HL-60 (cell line): ENCODE data around the gene LAMA5.

Source experiments
- DNase-seq, 2 experiments: peaks; one replicate each; pipeline ENCODE4 v3.0.0-alpha.2; 2010 to 2020; ENCODE audit warnings: low read depth in 1 of 2, low spot score in 1 of 2
- H3K27ac ChIP-seq: fragments of 250-450 bp; sonication (Bioruptor Pico); replicated peaks from 2 replicates; pipeline ENCODE4 v1.5.1; 2020; ENCODE audit warnings: mild to moderate bottlenecking, moderate library complexity
- H3K27me3 ChIP-seq: fragments of 250-450 bp; sonication (Bioruptor Pico); 2 replicates; pipeline ENCODE4 v1.5.1; 2021; ENCODE audit warnings: mild to moderate bottlenecking, moderate library complexity; ENCODE audit not compliant: insufficient read depth, poor library complexity, severe bottlenecking
- H3K4me3 ChIP-seq: replicated peaks from 2 replicates; pipeline ENCODE4 v1.5.1; 2011; ENCODE audit warnings: mild to moderate bottlenecking, control low read depth, low read length; ENCODE audit not compliant: insufficient read depth
- GABPA ChIP-seq: IDR thresholded peaks from 2 replicates; pipeline ENCODE4 v1.6.1; 2012; ENCODE audit warnings: low read depth
- POLR2AphosphoS5 ChIP-seq: IDR thresholded peaks from 2 replicates; pipeline ENCODE4 v1.6.1; 2012; ENCODE audit warnings: low read depth
- REST ChIP-seq: IDR thresholded peaks from 2 replicates; pipeline ENCODE4 v1.6.1; 2012; ENCODE audit warnings: low read depth; ENCODE audit not compliant: insufficient replicate concordance
- SPI1 ChIP-seq: IDR thresholded peaks from 2 replicates; pipeline ENCODE4 v1.6.1; 2012; ENCODE audit warnings: low read depth, mild to moderate bottlenecking, borderline replicate concordance
- TF ChIP-seq, protein P1 (sequence below): IDR thresholded peaks from one replicate; pipeline ENCODE4 v1.5.1; 2011; ENCODE audit warnings: low read length, control low read depth, inconsistent platforms; ENCODE audit not compliant: insufficient read depth

The LAMA5 gene

GRCh38 chr20:62378215-62378614, 11.1 kb upstream of the LAMA5 start:
- TF ChIP-seq POLR2AphosphoS5 (no peak), SPI1 (no peak), REST (no peak)
- TF ChIP-seq, protein P1, sequence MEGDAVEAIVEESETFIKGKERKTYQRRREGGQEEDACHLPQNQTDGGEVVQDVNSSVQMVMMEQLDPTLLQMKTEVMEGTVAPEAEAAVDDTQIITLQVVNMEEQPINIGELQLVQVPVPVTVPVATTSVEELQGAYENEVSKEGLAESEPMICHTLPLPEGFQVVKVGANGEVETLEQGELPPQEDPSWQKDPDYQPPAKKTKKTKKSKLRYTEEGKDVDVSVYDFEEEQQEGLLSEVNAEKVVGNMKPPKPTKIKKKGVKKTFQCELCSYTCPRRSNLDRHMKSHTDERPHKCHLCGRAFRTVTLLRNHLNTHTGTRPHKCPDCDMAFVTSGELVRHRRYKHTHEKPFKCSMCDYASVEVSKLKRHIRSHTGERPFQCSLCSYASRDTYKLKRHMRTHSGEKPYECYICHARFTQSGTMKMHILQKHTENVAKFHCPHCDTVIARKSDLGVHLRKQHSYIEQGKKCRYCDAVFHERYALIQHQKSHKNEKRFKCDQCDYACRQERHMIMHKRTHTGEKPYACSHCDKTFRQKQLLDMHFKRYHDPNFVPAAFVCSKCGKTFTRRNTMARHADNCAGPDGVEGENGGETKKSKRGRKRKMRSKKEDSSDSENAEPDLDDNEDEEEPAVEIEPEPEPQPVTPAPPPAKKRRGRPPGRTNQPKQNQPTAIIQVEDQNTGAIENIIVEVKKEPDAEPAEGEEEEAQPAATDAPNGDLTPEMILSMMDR: no peak
- Histone ChIP-seq H3K4me3 (no peak overlapping the region), H3K27ac (no peak overlapping the region), H3K27me3 (no peaks in the 10 kb centered on the region)
- DNase-seq: no peak

DNA sequence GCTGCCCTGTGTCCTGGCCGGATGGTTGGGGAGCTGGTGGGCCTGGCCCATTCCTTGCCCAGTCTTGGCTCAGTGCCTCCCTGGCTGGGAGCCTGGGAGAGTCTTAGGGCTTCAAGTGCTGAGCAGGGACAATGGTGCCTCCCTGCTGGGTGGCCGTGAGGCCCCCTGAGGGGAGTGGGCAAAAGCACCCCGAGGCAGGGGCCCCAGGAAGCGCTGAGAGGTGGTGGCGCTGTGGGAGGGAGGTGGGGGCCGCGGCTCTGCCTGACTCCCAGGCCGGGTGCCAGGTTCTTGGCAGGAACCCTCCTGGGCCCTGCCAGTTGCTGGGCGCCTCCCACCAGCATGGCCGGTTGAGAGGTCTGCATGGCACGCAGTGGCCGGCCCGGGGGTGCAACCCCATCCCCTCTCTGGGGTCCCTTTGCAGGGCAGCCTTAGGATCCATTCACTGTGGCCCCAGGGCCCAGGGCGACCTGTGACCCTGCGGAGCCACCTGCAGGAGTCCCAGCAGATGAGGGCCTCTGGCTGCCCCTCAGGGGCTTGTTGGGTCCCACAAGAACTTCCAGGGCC, 10.6 kb upstream of the LAMA5 start:
- no peak for TF ChIP-seq REST
- no peak for TF ChIP-seq SPI1
- no peak for TF ChIP-seq POLR2AphosphoS5
- TF ChIP-seq GABPA: no peak
- TF ChIP-seq, protein P1: no peak
- H3K27ac ChIP-seq: no peak overlapping the region
- H3K27me3 ChIP-seq: no peaks in the 10 kb centered on the region
- no peak for DNase-seq
- no peak overlapping the region for H3K4me3 ChIP-seq

DNA sequence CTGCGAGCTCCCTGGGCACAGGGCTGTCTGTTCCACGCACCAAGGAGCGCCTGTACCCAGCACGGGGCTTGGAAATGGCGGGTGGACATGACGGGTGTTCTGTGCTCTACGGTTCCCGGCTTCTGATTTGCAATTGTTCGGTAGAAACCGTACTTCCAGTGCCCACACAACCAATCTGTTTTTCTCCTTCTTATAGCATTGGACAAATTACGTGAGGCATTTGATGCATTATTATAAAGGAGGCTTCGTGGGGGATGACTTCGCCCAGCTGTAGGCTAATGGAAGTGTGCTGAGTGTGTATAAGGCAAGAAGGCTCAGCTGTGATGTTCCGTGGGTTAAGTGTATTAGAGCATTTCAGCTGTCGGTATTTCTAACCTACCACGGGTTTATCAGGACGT, 10.0 kb upstream of the LAMA5 start:
- H3K27me3 ChIP-seq: no peaks in the 10 kb centered on the region
- no peak overlapping the region for H3K27ac ChIP-seq
- H3K4me3 ChIP-seq: no peak overlapping the region
- no peak for DNase-seq
- TF ChIP-seq, protein P1: no peak
- TF ChIP-seq POLR2AphosphoS5 (no peak), GABPA (no peak), SPI1 (no peak), REST (no peak)
